Hepatocyte (in vitro differentiated cells): Measurements from ENCODE around the gene BIK. TPM values are rescaled to one million over a fixed set of nuclear protein-coding genes. Genes with fewer than 3 reads are reported as not detected.

Experiments used
- DNase-seq: peaks from one replicate; pipeline ENCODE4 v3.0.0-alpha.2; 2016; ENCODE audit warnings: low spot score
- H2AFZ ChIP-seq: fragments of 200-600 bp; sonication (generic); 2 replicates; pipeline ENCODE4 v1.6.0; 2016; ENCODE audit warnings: antibody characterized with exemption, mild to moderate bottlenecking
- H3K27ac ChIP-seq: fragments of 200-600 bp; sonication (generic); 2 replicates; pipeline ENCODE4 v1.5.1; 2016; ENCODE audit warnings: mild to moderate bottlenecking
- H3K27me3 ChIP-seq: fragments of 200-600 bp; sonication (generic); 2 replicates; pipeline ENCODE4 v1.6.1; 2016
- H3K36me3 ChIP-seq: fragments of 200-600 bp; sonication (generic); replicated peaks from 2 replicates; pipeline ENCODE4 v1.5.1; 2016; ENCODE audit warnings: low read depth; ENCODE audit not compliant: insufficient read depth
- H3K4me1 ChIP-seq: fragments of 200-600 bp; sonication (generic); 2 replicates; pipeline ENCODE4 v1.5.1; 2016; ENCODE audit warnings: mild to moderate bottlenecking, moderate library complexity; ENCODE audit not compliant: insufficient read depth
- H3K4me2 ChIP-seq: fragments of 200-600 bp; sonication (generic); 2 replicates; pipeline ENCODE4 v1.6.0; 2016
- H3K4me3 ChIP-seq: fragments of 200-600 bp; sonication (generic); 2 replicates; pipeline ENCODE4 v1.5.1; 2016; ENCODE audit warnings: mild to moderate bottlenecking
- H3K79me2 ChIP-seq: fragments of 200-600 bp; sonication (generic); 2 replicates; pipeline ENCODE4 v1.6.0; 2017; ENCODE audit warnings: mild to moderate bottlenecking
- H3K9me2 ChIP-seq: fragments of 200-600 bp; sonication (generic); replicated peaks from 2 replicates; pipeline ENCODE4 v1.6.0; 2017; ENCODE audit warnings: mild to moderate bottlenecking; ENCODE audit not compliant: insufficient read depth
- H3K9me3 ChIP-seq: fragments of 200-600 bp; sonication (generic); 2 replicates; pipeline ENCODE4 v1.5.1; 2016; ENCODE audit warnings: low read depth, mild to moderate bottlenecking
- H4K20me1 ChIP-seq: fragments of 200-600 bp; sonication (generic); 2 replicates; pipeline ENCODE4 v1.6.0; 2016; ENCODE audit warnings: mild to moderate bottlenecking; ENCODE audit not compliant: insufficient read depth, poor library complexity, severe bottlenecking
- CTCF ChIP-seq: fragments of 200-600 bp; sonication (generic); IDR thresholded peaks from 2 replicates; pipeline ENCODE4 v1.5.1; 2016; ENCODE audit warnings: antibody characterized with exemption, mild to moderate bottlenecking; ENCODE audit not compliant: poor library complexity
- EZH2 ChIP-seq: fragments of 200-600 bp; sonication (generic); IDR thresholded peaks from 2 replicates; pipeline ENCODE4 v1.6.1; 2016; ENCODE audit warnings: antibody characterized with exemption, mild to moderate bottlenecking, borderline replicate concordance
- EZH2phosphoT487 ChIP-seq: fragments of 200-600 bp; sonication (generic); IDR thresholded peaks from one replicate; pipeline ENCODE4 v1.6.1; 2018; ENCODE audit warnings: antibody characterized with exemption, mild to moderate bottlenecking, low read depth, moderate library complexity; ENCODE audit not compliant: unreplicated experiment, severe bottlenecking
- WGBS: methylation state at CpG from one replicate; pipeline ENCODE4 v1.1.6; 2016; ENCODE audit warnings: low lambda C conversion rate; ENCODE audit errors: missing lambda C conversion rate; 5-methylcytosine and 5-hydroxymethylcytosine counted together
- polyA plus RNA-seq: library from polyadenylated mRNA; unstranded; fragments of >200 nt; fragmentation: Nextera tagmentation; extraction: Ambion mirVana; gene quantifications from 2 replicates; pipeline ENCODE4 v1.2.1, GENCODE V29; 2016
- total RNA-seq: library from RNA; depleted of rRNA; stranded (reverse); fragments of >200 nt; gene quantifications from 2 replicates; pipeline ENCODE4 v1.2.3, GENCODE V29; 2014

Gene BIK
- total and polyA plus RNA-seq, 2 experiments from 2014 or later, result 10.6 to 15.5 TPM

DNA sequence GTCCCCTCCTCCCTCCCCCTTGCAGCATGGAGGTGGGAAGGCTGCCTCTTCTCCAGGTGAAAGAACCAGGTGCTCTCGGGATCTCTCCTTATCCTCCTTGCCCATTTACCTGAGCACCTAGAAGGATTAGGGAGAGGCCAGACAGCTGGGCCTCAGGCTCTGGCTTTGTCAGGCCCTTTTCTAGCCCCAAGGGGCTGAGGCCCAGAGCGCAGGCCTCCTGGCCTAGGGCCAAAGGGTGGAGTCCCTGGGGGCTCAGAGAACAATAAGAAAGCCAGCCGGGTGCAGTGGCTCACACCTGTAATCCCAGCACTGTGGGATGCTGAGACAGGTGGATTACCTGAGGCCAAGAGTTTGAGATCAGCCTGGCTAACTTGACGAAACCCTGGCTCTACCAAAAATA, 16.0 kb upstream of the BIK start:
- Histone ChIP-seq H3K9me2 (no peaks in the 10 kb centered on the region), H3K4me3 (no peak overlapping the region), H3K27me3 (no peaks in the 10 kb centered on the region), H4K20me1 (no peaks in the 10 kb centered on the region), H3K79me2 (no peaks in the 10 kb centered on the region), H2AFZ (no peak overlapping the region), H3K9me3 (no peaks in the 10 kb centered on the region), H3K36me3 (no peaks in the 10 kb centered on the region), H3K4me1 (no peaks in the 10 kb centered on the region), H3K27ac (no peak overlapping the region), H3K4me2 (no peak overlapping the region)
- 83% methylated on average over 4 of the region's 4 CpGs for WGBS
- TF ChIP-seq EZH2, result no peak
- no peak for TF ChIP-seq EZH2phosphoT487
- no peak for TF ChIP-seq CTCF
- no peak for DNase-seq

GRCh38 chr22:43096420-43096819, 14.1 kb upstream of the BIK start:
- DNase-seq, result no peak
- H2AFZ ChIP-seq, result no peak overlapping the region
- no peak overlapping the region for H3K27ac ChIP-seq
- no peak for TF ChIP-seq EZH2phosphoT487
- TF ChIP-seq EZH2, result no peak
- TF ChIP-seq CTCF, result no peak
- H4K20me1 ChIP-seq, result no peaks in the 10 kb centered on the region
- no peaks in the 10 kb centered on the region for H3K36me3 ChIP-seq
- H3K27me3 ChIP-seq, result no peaks in the 10 kb centered on the region
- no peaks in the 10 kb centered on the region for H3K4me1 ChIP-seq
- no peak overlapping the region for H3K4me2 ChIP-seq
- H3K4me3 ChIP-seq, result no peak overlapping the region
- WGBS, result 80% methylated on average over 8 of the region's 8 CpGs
- no peaks in the 10 kb centered on the region for H3K9me2 ChIP-seq
- H3K9me3 ChIP-seq, result no peaks in the 10 kb centered on the region
- H3K79me2 ChIP-seq, result no peaks in the 10 kb centered on the region

DNA sequence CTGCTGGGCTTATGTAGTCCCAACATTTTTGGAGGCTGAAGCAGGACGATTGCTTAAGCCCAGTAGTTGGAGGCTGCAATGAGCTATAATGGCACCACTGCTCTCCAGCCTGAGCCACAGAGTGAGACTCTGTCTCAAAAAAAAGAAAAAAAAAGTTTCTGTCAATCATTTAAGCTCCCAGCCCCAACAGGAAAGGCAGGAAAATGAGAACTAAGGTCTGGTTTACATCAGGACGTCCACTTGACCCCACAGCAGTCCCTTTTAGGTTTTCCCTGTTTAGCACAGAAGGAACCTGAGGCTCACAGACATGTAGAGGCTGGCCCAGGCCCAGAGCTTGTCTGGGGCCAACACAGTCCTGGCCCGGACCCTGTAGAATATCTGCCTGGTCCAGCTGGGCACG, 12.2 kb upstream of the BIK start:
- TF ChIP-seq EZH2phosphoT487, result no peak
- no peak for TF ChIP-seq EZH2
- TF ChIP-seq CTCF, result no peak
- WGBS, result 55% methylated on average over 4 of the region's 4 CpGs
- no peaks in the 10 kb centered on the region for H3K4me1 ChIP-seq
- no peak for DNase-seq
- H3K4me2 ChIP-seq, result no peak overlapping the region
- H3K79me2 ChIP-seq, result no peaks in the 10 kb centered on the region
- no peaks in the 10 kb centered on the region for H3K9me2 ChIP-seq
- no peak overlapping the region for H3K4me3 ChIP-seq
- H3K27me3 ChIP-seq, result no peaks in the 10 kb centered on the region
- H3K36me3 ChIP-seq, result no peaks in the 10 kb centered on the region
- no peaks in the 10 kb centered on the region for H4K20me1 ChIP-seq
- H2AFZ ChIP-seq, result no peak overlapping the region
- H3K9me3 ChIP-seq, result no peaks in the 10 kb centered on the region
- no peak overlapping the region for H3K27ac ChIP-seq

DNA sequence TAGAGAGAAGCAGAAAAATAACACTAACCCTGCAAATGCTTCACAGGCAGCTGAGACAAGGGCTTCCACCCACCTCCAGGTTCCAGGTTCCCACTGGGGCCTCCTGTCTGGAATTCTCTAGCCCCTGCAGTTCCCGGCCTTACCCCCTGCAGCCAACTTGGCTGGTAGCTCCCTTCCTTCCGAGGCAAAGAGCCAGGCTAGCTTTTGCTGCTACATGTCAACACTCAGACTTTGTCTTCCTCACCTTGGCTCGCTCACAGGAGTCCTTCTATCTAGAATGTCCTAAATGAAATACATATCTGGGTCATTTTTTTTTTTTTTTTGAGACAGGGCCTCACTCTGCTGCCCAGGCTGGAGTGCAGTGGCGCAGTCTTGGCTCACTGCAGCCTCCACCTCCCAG, 11.5 kb upstream of the BIK start:
- Histone ChIP-seq H2AFZ (no peak overlapping the region), H3K9me2 (no peaks in the 10 kb centered on the region), H3K9me3 (no peaks in the 10 kb centered on the region), H4K20me1 (no peaks in the 10 kb centered on the region), H3K79me2 (no peaks in the 10 kb centered on the region), H3K4me3 (no peak overlapping the region), H3K27ac (no peak overlapping the region), H3K4me2 (no peak overlapping the region), H3K4me1 (peaks cover 5% of the 10 kb centered on the region), H3K27me3 (no peaks in the 10 kb centered on the region), H3K36me3 (no peaks in the 10 kb centered on the region)
- no peak for DNase-seq
- TF ChIP-seq CTCF (no peak), EZH2phosphoT487 (no peak), EZH2 (no peak)
- 86% methylated on average over 4 of the region's 4 CpGs for WGBS
